Measurements from ENCODE around the gene PNMT. TPM values are rescaled to one million over a fixed set of nuclear protein-coding genes. Genes with fewer than 3 reads are reported as not detected.

Gene PNMT
- total RNA-seq, 1 experiment from 2014 or later = 0.25 TPM

DNA sequence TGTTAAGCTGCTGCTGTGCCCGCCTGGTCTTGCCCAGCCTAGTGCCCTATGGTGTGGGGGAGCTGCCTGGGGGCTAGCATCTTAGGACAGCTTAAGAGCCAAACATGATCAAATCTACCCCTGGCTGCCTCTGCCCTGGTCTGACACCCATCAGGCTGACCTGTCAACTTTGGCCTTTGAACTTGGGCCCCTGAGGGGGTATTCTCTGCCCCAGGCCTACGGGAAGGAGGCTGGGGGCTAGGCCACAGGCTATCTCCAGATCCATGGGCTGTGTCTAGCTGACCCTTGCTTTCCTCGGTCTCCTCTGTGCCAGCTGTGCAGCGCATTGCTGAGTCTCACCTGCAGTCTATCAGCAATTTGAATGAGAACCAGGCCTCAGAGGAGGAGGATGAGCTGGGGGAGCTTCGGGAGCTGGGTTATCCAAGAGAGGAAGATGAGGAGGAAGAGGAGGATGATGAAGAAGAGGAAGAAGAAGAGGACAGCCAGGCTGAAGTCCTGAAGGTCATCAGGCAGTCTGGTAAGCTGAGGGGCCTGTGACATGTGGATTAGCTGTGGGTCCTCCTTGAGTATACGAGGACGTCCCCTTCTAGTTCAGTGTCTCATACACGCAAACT lies 34.6 kb upstream of the PNMT start:
- DNase-seq (ENCODE audit: low spot score) = no peak

DNA sequence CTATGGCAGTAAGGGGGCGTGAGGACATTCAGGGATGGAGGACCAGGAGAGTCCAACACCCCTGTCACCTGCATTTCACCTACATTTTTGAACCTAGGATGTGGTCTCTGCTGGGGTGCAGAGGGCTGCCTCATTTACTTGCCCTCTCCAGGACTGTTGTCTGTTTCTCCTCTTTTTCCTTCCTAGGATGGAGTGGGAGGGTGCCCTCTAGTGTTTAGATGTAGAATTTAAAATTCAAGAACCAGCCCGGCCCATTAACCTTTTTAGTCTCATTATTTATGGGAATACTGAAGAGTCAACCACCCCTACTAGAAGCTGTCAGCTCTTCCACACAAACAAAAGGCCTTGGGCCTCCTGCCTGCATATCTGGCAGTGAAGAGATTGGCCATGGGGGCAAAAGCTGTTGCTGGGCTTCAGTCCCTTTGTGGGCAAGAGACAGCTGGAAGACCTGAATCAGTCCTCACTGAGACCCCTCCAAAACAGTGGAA lies 33.8 kb upstream of the PNMT start:
- DNase-seq (ENCODE audit: low spot score) = peak; percentile 76

DNA sequence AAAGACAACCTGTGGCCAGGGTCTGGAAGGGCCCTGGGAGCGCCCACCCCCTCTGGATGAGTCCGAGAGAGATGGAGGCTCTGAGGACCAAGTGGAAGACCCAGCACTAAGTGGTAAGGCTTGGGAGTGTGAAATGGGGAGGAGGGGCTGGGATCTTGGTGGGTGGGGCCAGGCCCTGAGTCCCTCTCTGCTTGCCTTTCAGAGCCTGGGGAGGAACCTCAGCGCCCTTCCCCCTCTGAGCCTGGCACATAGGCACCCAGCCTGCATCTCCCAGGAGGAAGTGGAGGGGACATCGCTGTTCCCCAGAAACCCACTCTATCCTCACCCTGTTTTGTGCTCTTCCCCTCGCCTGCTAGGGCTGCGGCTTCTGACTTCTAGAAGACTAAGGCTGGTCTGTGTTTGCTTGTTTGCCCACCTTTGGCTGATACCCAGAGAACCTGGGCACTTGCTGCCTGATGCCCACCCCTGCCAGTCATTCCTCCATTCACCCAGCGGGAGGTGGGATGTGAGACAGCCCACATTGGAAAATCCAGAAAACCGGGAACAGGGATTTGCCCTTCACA lies 32.6 kb upstream of the PNMT start:
- no peak for DNase-seq (ENCODE audit: low spot score)

DNA sequence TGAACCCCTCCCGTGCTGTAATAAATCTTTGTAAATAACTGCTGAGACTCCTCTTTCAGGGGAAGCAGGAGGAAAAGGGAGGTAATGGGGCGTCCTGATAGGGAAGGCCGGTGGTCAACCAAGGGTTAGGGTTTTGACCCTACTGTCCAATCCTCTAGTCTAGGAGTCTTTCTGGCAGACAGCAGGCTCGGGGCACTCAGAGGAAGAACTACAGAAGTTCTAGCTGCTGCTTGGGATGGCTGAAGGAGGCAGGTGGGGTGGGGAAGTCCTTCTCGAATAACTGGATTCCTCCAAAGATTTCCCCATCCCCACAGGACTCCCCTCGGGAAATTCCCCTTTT lies 31.7 kb upstream of the PNMT start:
- no peak for DNase-seq (ENCODE audit: low spot score)

DNA sequence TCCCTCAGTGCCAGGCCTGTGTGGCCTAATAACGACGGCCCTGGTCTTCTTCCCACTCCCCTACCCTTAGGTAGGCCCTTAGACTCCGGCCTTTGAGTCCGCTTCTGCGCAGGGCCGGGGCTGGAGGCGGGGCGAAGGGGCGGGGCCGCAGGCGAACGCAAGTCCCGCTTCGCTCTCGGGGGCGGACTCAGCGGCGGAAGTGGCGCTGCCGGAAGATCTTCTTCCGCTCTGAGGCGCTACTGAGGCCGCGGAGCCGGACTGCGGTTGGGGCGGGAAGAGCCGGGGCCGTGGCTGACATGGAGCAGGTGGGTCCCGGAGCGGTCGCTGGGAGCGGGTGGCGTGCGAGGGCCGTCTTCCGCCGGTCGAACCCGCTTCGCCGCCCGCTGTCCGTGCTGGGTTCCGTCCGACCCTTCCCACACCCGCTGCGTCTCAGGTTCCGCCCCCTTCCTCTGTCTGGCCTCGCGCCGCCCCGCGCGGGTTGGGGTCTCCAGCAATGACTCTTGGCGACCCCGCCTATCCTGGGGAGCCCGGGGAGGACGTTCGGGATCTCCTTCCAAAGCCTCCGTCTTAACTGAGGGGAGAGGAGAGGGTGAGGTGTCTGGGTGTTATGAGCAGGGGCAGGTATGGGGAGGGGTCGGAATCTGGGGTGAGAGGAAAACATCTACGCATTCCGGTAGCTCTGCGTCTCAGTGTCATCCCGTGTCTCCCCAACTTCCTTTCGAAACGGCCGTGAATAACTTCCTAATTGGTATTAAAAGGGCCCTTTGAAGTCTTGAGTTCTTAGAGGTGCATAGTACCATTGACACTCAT lies 31.1 kb upstream of the PNMT start, which contains the start of gene STARD3:
TSS of gene STARD3 (plus strand) at position 218 of the 810 bp plus-strand sequence. CDS start 16,388 bp downstream, outside the sequence.
- DNase-seq (ENCODE audit: low spot score) = peak; percentile 82

DNA sequence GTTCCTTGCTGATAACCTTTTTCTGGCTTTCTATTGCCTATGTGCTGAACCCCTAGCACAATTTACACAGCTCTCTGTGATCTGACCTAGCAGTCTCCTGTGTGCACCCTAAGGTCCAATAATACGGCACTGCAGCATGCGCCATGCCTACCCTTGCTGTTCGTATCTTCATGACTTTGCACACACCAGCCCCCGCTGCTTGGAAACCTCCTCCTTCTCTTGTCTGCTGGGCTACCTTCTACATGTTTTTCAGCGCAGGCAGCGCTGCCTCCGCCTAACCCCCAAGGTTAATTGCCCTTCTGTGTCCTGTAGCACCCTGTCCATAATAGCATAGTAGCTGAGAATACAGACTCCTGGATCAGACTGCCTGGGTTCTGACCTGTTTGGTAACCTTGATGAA lies 29.9 kb upstream of the PNMT start:
- no peak for DNase-seq (ENCODE audit: low spot score)

DNA sequence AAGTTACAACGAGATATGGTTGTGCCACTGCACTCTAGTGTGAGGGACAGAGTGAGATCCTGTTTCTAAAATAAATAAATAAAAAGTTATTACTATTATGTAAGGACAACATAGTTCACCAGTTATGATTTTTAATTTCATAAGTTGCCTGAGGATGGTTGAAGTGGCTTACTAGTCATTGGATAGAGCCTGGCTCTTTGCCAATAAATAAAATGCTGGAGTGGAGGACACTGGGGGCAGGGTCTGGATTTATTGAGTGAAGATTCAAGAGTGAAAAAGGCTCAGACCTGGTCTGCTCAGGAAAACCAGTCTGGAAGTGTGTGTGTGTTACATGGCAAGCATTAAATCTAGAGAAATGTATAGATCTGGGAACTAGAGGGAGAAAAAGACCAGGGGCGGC lies 29.2 kb upstream of the PNMT start:
- DNase-seq (ENCODE audit: low spot score) = no peak

DNA sequence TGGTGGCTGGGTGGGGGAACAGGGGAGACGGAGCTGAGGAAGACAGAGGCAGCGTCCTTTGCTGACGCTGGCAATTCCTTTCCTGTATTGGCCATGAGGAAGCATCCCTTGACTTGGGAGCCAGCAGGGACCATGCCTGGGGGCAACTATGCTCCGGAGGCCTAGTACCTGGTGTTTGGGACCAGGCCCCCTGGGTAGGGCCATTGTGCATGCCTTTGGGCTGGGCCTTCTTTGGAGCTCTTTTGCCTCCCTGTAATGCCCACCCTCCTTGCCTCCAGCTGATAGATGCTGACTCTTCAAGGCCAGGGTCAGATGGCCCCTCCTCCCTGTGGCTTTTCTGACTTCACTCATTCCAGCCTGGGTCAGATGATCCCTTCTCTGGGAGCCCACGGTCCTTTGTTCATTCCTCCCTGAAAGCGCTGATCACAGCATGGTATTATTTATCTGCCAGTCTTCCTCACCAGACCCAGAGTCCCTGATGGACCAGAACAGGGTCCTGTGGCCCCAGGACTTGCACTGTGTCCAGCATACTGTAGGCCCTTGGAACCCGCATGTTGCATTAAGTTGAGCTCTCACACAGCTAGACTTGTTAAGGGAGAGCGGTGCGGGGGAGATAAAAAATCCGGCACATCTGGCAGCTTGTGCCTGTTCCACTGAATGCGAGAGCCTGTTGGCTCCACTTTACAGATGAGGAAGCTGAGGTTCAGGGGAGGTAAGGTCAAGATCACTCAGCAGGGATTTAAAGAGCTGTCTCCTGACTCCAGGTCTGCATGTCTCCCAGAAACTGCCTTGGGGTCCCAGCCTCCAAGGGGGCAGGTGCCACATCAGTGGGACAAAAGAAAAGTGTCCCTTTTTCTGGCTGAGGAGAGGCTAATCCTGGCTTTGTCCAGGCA lies 28.4 kb upstream of the PNMT start:
- no peak for DNase-seq (ENCODE audit: low spot score)

DNA sequence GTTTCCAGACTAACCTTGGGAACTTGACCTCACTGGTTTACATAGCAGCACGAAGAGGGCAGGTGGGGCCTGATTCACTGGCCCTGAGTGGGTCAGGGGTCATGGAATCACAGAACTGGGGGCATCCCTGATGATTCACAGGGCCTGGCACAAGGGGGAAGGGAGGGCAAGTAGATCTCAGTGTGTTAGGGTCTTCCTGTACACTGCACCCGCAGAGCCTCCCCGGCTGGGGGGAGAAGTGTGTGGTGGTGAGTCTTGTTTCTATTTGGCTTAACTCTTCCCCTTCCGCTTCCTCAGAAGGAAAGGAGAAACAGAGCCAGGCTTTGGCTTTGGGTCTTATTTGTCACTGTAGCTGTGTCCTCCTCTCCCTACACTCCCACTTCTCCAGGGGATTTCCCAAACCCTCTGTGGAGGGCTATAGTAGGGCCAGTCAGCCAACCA lies 27.6 kb upstream of the PNMT start:
- no peak for DNase-seq (ENCODE audit: low spot score)

DNA sequence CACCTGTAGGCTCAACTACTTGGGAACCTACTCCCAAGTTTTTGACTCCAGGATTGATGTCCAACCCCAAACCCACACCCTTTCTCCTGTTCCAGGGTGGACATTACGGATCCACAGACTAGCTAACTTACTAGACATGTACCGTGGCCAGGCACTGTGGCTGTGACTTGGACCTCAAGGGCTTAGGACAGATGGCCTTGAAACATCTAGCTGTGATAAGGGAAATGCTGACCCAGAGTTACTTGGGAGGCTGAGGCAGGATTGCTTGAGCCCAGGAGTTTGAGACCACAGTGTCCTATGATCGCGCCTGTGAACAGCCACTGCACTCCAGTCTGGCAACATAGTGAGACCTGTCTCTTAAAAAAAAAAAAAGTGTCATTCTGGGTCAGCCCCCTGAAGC lies 27.2 kb upstream of the PNMT start:
- no peak for DNase-seq (ENCODE audit: low spot score)

DNA sequence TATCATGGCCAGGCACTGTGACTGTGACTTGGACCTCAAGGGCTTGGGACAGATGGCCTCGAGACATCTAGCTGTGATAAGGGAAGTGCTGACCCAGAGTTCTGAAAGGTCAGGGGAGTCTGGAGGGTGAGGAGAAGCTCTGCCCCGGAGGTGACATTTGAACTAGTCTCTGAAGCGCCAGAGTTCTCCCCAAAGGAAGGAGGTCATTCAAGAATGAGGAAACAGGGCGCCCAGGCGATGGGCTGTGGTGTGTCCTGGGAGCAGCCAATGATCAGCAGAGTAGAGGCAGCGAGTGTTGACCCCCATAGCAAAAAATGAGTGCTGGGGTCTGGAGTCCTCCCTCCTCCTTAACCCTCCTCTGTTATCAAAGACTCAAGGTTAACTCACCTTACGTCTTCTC lies 26.4 kb upstream of the PNMT start:
- DNase-seq (ENCODE audit: low spot score) = no peak

DNA sequence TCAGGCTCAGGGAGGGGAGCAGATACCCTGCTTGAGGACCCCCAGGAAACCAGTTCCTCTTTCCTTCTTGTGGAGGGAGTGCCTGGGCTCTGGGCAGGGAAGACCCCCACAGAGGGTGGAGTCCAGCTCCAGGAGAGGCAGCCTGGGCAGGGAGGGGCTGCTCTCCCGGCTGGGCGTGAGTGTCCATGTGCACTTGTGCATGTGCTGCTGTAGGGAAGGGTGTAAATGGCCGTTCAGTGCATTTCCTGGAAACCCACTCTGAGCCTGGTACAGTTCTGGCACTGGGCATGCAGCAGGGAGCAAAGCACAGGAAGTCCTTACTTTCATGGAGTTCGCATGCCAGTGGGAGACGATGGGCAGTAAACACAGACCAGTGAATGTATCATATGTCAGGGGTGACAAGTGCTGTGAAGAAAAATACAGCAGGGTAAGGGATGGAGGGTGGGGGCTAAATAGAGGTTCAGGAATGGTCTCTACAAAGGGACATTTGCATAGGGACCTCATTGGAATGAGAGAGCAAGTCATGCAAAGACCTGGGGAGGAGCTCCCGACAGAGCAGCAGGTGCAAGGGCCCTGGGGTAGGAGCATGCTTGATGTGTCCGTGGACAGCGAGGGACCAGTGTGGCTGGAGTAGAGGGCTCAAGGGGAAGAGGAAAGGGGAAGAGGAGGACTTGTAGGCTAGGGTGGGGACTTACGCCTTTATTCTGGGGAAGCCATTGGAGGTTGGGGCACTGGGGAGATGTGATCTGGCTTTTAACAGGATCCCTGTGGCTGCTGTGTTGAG lies 25.8 kb upstream of the PNMT start:
- no peak for DNase-seq (ENCODE audit: low spot score)

DNA sequence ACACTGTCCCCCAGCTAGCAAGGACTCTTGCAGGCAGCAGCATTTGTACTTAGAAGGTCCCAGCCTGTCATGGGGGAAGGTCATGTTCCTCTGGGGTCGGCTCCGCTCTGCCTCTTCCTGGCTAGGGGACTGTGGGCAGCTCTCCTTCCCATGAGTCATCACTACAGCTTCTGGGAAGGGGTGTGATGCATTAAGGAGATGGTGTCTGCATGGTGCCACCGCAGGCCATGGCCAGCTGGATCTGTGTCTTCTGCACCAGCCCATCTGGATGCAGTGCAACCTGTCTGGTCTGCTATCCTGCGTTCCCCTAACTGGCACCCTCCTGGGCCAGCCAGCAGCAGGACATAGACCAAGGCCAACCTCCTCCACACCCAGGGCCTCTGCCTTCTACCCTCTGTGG lies 25.0 kb upstream of the PNMT start:
- DNase-seq (ENCODE audit: low spot score) = no peak

DNA sequence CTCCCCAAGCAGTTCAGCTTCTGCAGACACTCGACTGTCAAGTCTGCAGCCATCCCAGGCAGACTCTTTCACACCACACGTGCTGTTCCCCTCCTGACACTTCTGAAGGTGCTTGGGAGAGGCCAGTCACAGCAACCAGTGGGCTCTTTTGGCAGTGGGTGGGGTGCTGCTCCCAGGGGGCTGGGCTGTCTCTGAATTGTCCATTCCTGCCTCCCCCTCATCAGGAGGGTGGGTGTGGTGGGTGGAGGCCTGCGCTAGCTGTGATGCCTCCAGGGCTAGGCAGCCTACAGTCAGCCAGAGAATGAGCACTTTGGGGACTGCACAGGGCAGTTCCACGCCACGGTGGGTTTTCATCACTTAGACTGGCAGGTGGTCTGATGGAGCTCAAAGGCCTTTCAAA lies 21.0 kb upstream of the PNMT start:
- no peak for DNase-seq (ENCODE audit: low spot score)

DNA sequence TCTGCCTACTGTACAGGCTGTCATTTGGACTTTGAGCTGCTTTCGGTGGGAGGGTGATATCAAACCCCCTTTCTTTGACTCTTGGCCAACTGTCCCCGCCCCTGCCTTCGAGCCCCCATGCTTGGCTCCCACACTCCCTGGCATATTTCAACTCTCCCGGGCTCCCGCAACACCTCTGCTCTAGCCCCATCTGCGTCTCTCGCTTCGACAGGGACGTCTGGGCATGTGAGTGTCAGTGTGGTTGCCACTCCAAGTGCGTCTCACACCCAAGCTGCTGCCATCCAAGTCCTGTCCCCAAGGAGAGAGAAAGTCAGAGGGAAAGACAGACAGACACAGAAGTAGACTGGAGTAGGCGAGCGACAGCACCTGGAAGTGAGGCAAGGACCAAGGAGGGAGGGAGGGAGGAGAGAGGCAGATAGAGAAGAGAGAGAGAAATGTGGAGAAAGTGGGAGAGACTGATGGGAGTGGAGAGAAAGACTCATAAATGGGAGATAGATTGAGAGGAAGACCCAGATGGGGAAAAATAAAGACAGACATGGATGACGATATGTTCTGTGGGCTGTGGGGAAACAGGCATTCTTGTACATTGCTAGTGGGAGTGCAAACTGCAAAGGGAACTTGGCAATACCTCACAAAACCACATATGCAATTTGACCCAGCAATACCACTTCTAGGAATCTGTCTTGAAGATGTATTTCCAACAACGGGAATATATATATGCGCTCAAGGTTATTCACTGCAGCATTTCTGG lies 19.5 kb upstream of the PNMT start:
- no peak for DNase-seq (ENCODE audit: low spot score)

DNA sequence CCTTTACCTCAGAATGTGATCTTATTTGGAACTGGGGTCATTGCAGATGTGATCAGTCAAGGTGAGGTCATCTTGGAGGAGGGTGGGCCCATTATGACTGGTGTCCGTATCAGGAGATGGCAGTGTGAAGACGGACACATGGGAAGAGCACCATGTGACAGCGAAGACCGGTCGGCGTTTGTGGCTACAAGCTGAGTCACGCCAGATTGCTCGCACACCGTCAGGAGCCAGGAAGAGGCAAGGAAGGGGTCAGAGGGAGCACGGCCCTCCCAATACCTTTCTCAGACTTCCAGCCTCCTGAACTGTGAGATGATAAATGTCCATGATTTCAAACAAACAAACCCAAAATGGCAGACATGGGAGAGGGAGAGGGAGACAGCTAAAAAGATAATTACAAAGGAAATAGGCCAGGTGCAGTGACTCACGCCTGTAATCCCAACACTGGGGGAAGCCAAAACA lies 18.1 kb upstream of the PNMT start:
- no peak for DNase-seq (ENCODE audit: low spot score)

DNA sequence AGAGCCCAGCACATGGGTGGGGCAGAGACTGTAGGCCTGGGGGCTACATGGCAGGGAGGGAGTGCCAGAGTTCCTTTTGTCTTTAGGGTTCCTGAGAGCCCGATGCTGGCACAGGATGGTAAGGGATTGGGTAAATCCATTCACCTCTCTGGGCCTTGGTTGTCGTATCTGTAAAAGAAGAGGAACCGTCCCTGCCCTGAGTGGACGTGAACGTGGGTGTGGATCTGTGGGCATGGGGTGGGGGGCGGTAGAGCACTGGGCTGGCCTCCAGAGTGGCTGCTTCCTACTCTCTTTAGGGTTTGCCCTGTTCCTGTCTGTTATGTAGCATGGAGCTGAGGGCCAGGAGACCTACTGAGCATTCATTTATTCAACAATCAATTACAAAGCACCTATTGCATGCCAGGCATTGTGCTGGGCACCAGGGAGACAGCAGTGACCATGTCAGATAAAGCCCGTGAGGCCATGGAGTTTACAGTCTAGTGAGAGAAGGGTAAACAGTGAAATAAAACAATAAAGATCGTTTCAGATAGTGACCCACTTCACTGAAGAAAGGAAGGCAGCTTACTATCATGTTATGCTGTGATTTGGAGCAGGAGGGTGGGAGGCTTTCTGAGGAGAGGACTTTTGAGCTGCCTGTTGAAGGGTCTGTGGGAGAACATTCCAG lies 16.2 kb upstream of the PNMT start:
- no peak for DNase-seq (ENCODE audit: low spot score)

DNA sequence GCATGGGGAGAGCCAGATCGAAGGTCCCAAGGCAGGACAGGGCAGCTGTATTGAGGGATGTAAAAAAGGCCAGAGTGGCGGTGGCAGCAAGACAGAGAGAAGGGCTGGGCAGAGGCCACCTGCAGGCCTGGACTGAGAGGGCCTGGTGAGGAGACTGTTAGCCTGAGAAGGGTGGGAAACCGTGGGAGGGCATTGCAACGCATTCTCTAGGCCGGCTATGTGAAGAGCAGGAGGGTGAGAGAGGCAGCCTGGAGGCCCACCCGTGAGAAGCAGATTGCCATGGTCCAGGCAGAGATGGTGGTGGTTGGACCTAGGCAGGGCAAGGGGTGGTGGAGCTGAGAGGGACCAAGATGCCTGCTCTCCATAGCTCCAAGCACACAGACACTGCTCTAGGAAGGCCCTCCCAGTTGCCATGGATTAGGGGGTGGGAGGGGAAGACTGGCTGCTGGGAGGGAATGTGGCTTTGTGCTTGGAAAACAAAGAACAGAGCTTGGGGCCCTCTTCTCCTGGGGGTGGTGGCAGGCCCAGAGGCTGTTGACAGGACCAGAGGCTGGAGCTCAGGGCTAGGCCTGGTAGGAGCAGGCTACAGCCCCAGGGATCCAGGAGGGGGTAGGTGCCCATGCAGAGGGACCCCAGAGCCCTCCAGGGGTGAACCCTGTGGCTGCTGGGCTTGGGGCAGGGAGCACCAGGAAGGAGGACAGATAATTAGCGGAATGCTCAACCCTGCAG lies 15.5 kb upstream of the PNMT start:
- DNase-seq (ENCODE audit: low spot score) = peak; percentile 46

DNA sequence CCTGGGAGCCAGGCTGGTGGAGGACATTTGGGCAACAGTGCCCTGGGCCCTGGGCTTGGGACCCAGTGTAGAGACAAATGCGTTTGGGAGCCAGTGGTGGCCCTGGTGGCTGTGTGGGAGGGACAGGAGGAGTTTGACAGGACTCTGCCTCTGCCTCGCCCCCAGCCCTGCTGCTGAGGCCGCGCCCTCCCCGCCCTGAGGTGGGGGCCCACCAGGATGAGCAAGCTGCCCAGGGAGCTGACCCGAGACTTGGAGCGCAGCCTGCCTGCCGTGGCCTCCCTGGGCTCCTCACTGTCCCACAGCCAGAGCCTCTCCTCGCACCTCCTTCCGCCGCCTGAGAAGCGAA lies 15.0 kb upstream of the PNMT start:
- no peak for DNase-seq (ENCODE audit: low spot score)
